ENCODE measurements around the gene TM4SF1.

Gene TM4SF1

GRCh38 chr3:149377408-149378364, at the start of gene TM4SF1:
Gene TM4SF1 (minus strand): TSS chr3:149377649. CDS start chr3:149377547, 102 bp downstream.
- no peak for DNase-seq (ENCODE audit: low read depth)

GRCh38 chr3:149426325-149426724, 48.9 kb upstream of the TM4SF1 start:
- DNase-seq (ENCODE audit: low read depth): no peak

- DNase-seq (ENCODE audit: low read depth): no peak
Measured at GRCh38 chr3:149424918-149425317, 47.5 kb upstream of the TM4SF1 start.

- DNase-seq (ENCODE audit: low read depth): no peak
Measured at GRCh38 chr3:149421764-149422163, 44.3 kb upstream of the TM4SF1 start.

GRCh38 chr3:149419816-149420215, 42.4 kb upstream of the TM4SF1 start:
- DNase-seq (ENCODE audit: low read depth): no peak

GRCh38 chr3:149417727-149418126, 40.3 kb upstream of the TM4SF1 start:
- DNase-seq (ENCODE audit: low read depth): no peak

GRCh38 chr3:149417174-149417573, 39.7 kb upstream of the TM4SF1 start:
- DNase-seq (ENCODE audit: low read depth): no peak

GRCh38 chr3:149415484-149415883, 38.0 kb upstream of the TM4SF1 start:
- no peak for DNase-seq (ENCODE audit: low read depth)

- no peak for DNase-seq (ENCODE audit: low read depth)
Measured at GRCh38 chr3:149414557-149415231, 37.2 kb upstream of the TM4SF1 start.

- DNase-seq (ENCODE audit: low read depth): no peak
Measured at GRCh38 chr3:149411583-149411982, 34.1 kb upstream of the TM4SF1 start.

GRCh38 chr3:149409351-149409750, 31.9 kb upstream of the TM4SF1 start:
- no peak for DNase-seq (ENCODE audit: low read depth)

- no peak for DNase-seq (ENCODE audit: low read depth)
Measured at GRCh38 chr3:149407898-149408297, 30.4 kb upstream of the TM4SF1 start.

- DNase-seq (ENCODE audit: low read depth): no peak
Measured at GRCh38 chr3:149406244-149406752, 28.8 kb upstream of the TM4SF1 start.

GRCh38 chr3:149403443-149403842, 26.0 kb upstream of the TM4SF1 start:
- no peak for DNase-seq (ENCODE audit: low read depth)

GRCh38 chr3:149402481-149402880, 25.0 kb upstream of the TM4SF1 start:
- no peak for DNase-seq (ENCODE audit: low read depth)

GRCh38 chr3:149401926-149402310, 24.5 kb upstream of the TM4SF1 start:
- no peak for DNase-seq (ENCODE audit: low read depth)

- no peak for DNase-seq (ENCODE audit: low read depth)
Measured at GRCh38 chr3:149401212-149401925, 23.9 kb upstream of the TM4SF1 start.

- no peak for DNase-seq (ENCODE audit: low read depth)
Measured at GRCh38 chr3:149400645-149401044, 23.2 kb upstream of the TM4SF1 start.

GRCh38 chr3:149398296-149398695, 20.8 kb upstream of the TM4SF1 start:
- DNase-seq (ENCODE audit: low read depth): no peak

GRCh38 chr3:149397528-149397927, 20.1 kb upstream of the TM4SF1 start:
- no peak for DNase-seq (ENCODE audit: low read depth)

- DNase-seq (ENCODE audit: low read depth): no peak
Measured at GRCh38 chr3:149396476-149396875, 19.0 kb upstream of the TM4SF1 start.

Data from stimulated activated CD8-positive, alpha-beta memory T cell treated with anti-CD3 and anti-CD28 coated beads, Interleukin-4, amount 100 ng/mL, for 24 hours (primary cell).